Heart left ventricle (tissue), 16 donors: ENCODE measurements around the gene JUN. TPM values are rescaled to one million over a fixed set of nuclear protein-coding genes. Genes with fewer than 3 reads are reported as not detected.

Source experiments
- ATAC-seq, 4 donors: fragments of 200-7000 bp; cut with Tn5 transposase; one replicate each; pipeline ENCODE4 v1.9.1; 2020 to 2022; ENCODE audit warnings: moderate library complexity in 4 of 4, mild to moderate bottlenecking in 3 of 4, moderate number of reproducible peaks in 1 of 4
- DNase-seq, 5 donors: peaks; one replicate each; pipeline ENCODE4 v3.0.0-alpha.2; 2020
- H3K27ac ChIP-seq, 12 donors: fragments of 200-600 bp; sonication (generic) in 4 of 12; one replicate each; pipeline versions ENCODE4 v1.5.0 to v1.8.0; 2016 to 2022; ENCODE audit warnings: mild to moderate bottlenecking in 2 of 12
- H3K27me3 ChIP-seq, 9 donors: fragments of 200-600 bp; sonication (generic) in 2 of 9; one replicate each; pipeline versions ENCODE4 v1.5.1 to v1.8.0; 2016 to 2022; ENCODE audit warnings: mild to moderate bottlenecking in 3 of 9
- H3K36me3 ChIP-seq, 9 donors: fragments of 200-600 bp; sonication (generic) in 2 of 9; one replicate each; pipeline versions ENCODE4 v1.5.0 to v1.8.0; 2018 to 2022; ENCODE audit warnings: mild to moderate bottlenecking in 2 of 9
- H3K4me1 ChIP-seq, 12 donors: fragments of 200-600 bp; sonication (generic) in 4 of 12; one replicate each; pipeline versions ENCODE4 v1.5.0 to v1.8.0; 2016 to 2022; ENCODE audit warnings: mild to moderate bottlenecking in 3 of 12
- H3K4me3 ChIP-seq, 12 donors: fragments of 200-600 bp; sonication (generic) in 4 of 12; one replicate each; pipeline versions ENCODE4 v1.5.0 to v1.8.0; 2017 to 2022; ENCODE audit warnings: mild to moderate bottlenecking in 9 of 12, moderate library complexity in 4 of 12
- H3K9me3 ChIP-seq, 12 donors: fragments of 200-600 bp; sonication (generic) in 4 of 12; one replicate each; pipeline versions ENCODE4 v1.5.0 to v1.8.0; 2016 to 2022; ENCODE audit warnings: mild to moderate bottlenecking in 1 of 12
- CTCF ChIP-seq, 12 donors: fragments of 200-600 bp; sonication (generic) in 4 of 12; IDR thresholded peaks; one replicate each; pipeline versions ENCODE4 v1.5.0 to v1.8.0; 2018 to 2022; ENCODE audit warnings: antibody characterized with exemption in 12 of 12, mild to moderate bottlenecking in 5 of 12
- POLR2A ChIP-seq, 2 donors: fragments of 450-650 bp; IDR thresholded peaks; one replicate each; pipeline ENCODE4 v1.6.1; 2017; ENCODE audit warnings: antibody characterized with exemption in 2 of 2, mild to moderate bottlenecking in 2 of 2, moderate library complexity in 2 of 2
- WGBS, 4 donors: extraction: QIAGEN DNeasy Blood & Tissue Kit in 2 of 4; methylation state at CpG; one replicate each; pipeline versions ENCODE4 v1.1.5 to v1.1.7; 2013 to 2018; 5-methylcytosine and 5-hydroxymethylcytosine counted together
- intact Hi-C, 10 donors: fragments of 100-400 bp; cut with DNase I; formaldehyde crosslinking; loops; one replicate each; pipeline versions ENCODE4 v1.11.1 to v1.14.2; 2022
- polyA plus RNA-seq, 2 donors: library from polyadenylated mRNA; stranded (reverse); fragments of 200-250 nt; gene quantifications; one replicate each; pipeline ENCODE4 v1.2.3, GENCODE V29; 2013
- total RNA-seq, 9 donors: library from RNA; depleted of rRNA in 2 of 9; stranded (reverse); fragments of >200 nt in 2 of 9; fragmentation: NEBNext Ultra II Directional in 3 of 9; extraction: Animal tissue kit (Norgen Biotek cat#: 25700) in 3 of 9; gene quantifications; one replicate each; pipeline versions ENCODE4 v1.1.0 to v1.2.4, GENCODE V29; 2016 to 2023
- donor health status: ischemic (EF 13 %, LVEDD 7.1; RV severe dilation, severe dysfunction).
- donor health status: healthy with polysubstance abuse.
- donor health status: DM: no; HTN: yes; CAD: no.
- donor health status: DM: no; HTN: no; CAD: no.
- donor health status: ischemic (EF 25% LVEDD 6.9; RV normal size, moderate dysfunction).
- donor health status: ischemic (EF 25% LVEDD 5.7; RV mildly dilated, moderate dysfunction).
- donor health status: healthy.
- donor health status: DM: yes; HTN: yes; CAD: no.
- donor health status: ischemic (EF 35%, LVEDD 5.7; RV mildly dilated, moderate dysfunction).
- donor health status: nonischemic (EF 11% LVEDD 7.7; RV severe dilation, severe dysfunction).
- donor health status: DM: yes; HTN: yes; CAD: no.
- donor health status: PGD.
- donor health status: ischemic (EF 29% LVEDD 5.4; RV normal size, mild dysfunction).
- donor health status: nonischemic (EF 23%, LVEDD 6.1; RV moderate dilation, normal function).

Gene JUN
- total and polyA plus RNA-seq, 11 donors: 57.1 to 133 (median 82.8) TPM

GRCh38 chr1:58778385-58779000 lies 5.4 kb downstream of the JUN start:
- peaks cover 0 to 32% (median 21%) of the 10 kb centered on the region in 12 donors for H3K4me1 ChIP-seq
- DNase-seq (no peak), ATAC-seq (no peak)
- no peak overlapping the region for H3K27ac ChIP-seq
- peaks cover 0 to 15% (median 7%) of the 10 kb centered on the region in 9 donors for H3K36me3 ChIP-seq
- no peaks in the 10 kb centered on the region for H3K9me3 ChIP-seq
- H3K4me3 ChIP-seq: no peak overlapping the region
- H3K27me3 ChIP-seq: no peaks in the 10 kb centered on the region
- intact Hi-C loops: loop anchor here in 4 of 10 donors (5.0 to 10.0 kb wide), 5 partner anchors 36 to 976 kb away; no protein-coding TSS in a partner anchor
- TF ChIP-seq CTCF (IDR thresholded peaks at IDR 0.05) (no peak), POLR2A (IDR thresholded peaks at IDR 0.05) (no peak)
- 88 to 92% (median 89%) methylated on average over 3 of the region's 3 CpGs for WGBS, 4 donors

GRCh38 chr1:58774027-58774426 lies 9.8 kb downstream of the JUN start:
- no peaks in the 10 kb centered on the region for H3K36me3 ChIP-seq
- no peak for DNase-seq
- H3K9me3 ChIP-seq: no peaks in the 10 kb centered on the region
- 39 to 59% (median 47%) methylated on average over 1 of the region's 1 CpG for WGBS, 4 donors
- H3K27ac ChIP-seq: peak overlapping the region in 11 of 12 donors; percentile 53 to 84 (median 74)
- intact Hi-C loops: loop anchor here in 2 of 10 donors (10.0 kb wide), 3 partner anchors 921 to 981 kb away; no protein-coding TSS in a partner anchor
- TF ChIP-seq CTCF (IDR thresholded peaks at IDR 0.05): no peak
- no peak for ATAC-seq
- peaks cover 3 to 25% (median 17%) of the 10 kb centered on the region in 12 donors for H3K4me1 ChIP-seq
- H3K27me3 ChIP-seq: no peaks in the 10 kb centered on the region
- no peak overlapping the region for H3K4me3 ChIP-seq

- Histone ChIP-seq H3K4me3 (no peak overlapping the region), H3K9me3 (no peaks in the 10 kb centered on the region), H3K36me3 (no peaks in the 10 kb centered on the region), H3K27ac (peak overlapping the region in 11 of 12 donors; percentile 58 to 84 (median 74)), H3K4me1 (peaks cover 3 to 28% (median 17%) of the 10 kb centered on the region in 12 donors), H3K27me3 (no peaks in the 10 kb centered on the region)
- DNase-seq (peak; percentile 65 to 88 (median 81)), ATAC-seq (peak; percentile 87 to 97 (median 92))
- no peak for TF ChIP-seq CTCF (IDR thresholded peaks at IDR 0.05)
- TF ChIP-seq POLR2A (IDR thresholded peaks at IDR 0.05): peak in 1 of 2 donors; percentile 29
- intact Hi-C loops: loop anchor here in 2 of 10 donors (10.0 kb wide), 3 partner anchors 921 to 981 kb away; no protein-coding TSS in a partner anchor
- 0% methylated on average over 3 of the region's 3 CpGs for WGBS, 4 donors
Measured at GRCh38 chr1:58773406-58773840, 10.4 kb downstream of the JUN start.

GRCh38 chr1:58769809-58770320 lies 14.0 kb downstream of the JUN start:
- DNase-seq: no peak
- Histone ChIP-seq H3K27ac (no peak overlapping the region), H3K36me3 (no peaks in the 10 kb centered on the region), H3K27me3 (no peaks in the 10 kb centered on the region), H3K4me1 (peaks cover 3 to 28% (median 20%) of the 10 kb centered on the region in 12 donors), H3K9me3 (no peaks in the 10 kb centered on the region), H3K4me3 (no peak overlapping the region)
- no peak for ATAC-seq
- 83 to 88% (median 85%) methylated on average over 9 of the region's 9 CpGs for WGBS, 4 donors
- intact Hi-C loops: loop anchor here in 6 of 10 donors (1.0 to 10.0 kb wide), 5 partner anchors 29 to 985 kb away; no protein-coding TSS in a partner anchor
- TF ChIP-seq POLR2A (IDR thresholded peaks at IDR 0.05) (no peak), CTCF (IDR thresholded peaks at IDR 0.05) (no peak)
